ENCODE data around the gene LRRC73.
"Not testable (repeated sequence)": the region's sequence is repeated elsewhere in the genome, so short reads cannot be mapped to it uniquely, and the experiment has no call there.

LRRC73 gene, protein sequence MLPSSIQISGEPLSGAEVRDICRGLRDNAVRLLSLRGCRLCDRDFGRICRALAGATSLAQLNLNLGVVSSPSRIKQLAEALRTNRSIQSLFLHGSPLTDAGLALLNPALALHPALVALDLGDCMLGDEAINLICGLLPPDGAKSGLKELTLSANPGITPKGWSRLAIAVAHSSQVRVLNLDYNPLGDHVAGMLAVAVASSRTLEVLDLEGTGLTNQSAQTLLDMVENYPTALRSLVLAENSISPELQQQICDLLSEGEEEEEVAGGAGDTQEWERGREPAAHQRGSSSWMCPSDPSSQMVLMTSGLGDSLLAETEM

DNA sequence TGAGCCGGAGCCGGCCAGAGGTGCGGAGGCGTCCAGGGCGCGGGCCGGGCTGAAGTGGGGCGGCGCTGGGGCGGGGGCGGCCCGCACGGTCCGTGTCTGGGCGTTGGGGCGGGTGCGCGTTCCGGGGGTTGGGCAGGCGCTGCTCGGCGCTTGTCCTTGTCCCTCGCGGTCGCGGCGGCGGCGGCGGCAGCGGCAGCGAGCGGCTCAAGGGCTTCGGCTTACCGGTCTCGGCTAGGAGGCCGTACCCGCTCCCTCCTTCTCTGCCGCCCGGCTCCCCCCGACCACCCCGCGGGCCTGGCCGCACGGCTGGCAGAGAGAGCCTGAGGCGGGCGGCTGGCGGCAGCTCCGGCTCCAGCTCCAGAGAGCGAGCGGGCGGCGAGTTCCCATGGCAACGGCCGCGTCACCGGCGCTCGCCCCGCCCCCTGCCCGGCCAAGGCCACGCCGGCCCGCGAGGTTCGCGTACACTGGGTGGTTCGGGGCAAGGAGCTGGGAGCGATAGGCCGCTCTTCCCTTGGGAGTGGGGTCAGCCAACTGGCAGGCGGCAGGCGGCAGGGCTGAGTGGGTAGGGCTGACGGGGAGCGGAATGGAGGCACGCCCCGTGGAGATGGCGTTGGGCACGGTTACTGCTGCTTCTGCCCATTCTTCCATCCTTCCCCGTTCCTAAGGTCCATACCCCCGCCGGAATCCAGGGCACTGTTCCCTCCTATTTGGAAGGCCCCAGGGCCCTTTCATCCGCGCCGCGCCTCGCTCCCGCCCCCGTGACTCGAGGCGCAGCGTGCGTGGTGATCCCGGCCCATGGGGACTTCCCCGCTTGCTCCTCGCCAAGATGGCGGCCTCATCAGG lies at the start of gene LRRC73:
Gene LRRC73 (minus strand): TSS at position 363 of the 843 bp plus-strand sequence. CDS start 561 bp downstream, outside the sequence.
- peak; percentile 86 for DNase-seq

DNA sequence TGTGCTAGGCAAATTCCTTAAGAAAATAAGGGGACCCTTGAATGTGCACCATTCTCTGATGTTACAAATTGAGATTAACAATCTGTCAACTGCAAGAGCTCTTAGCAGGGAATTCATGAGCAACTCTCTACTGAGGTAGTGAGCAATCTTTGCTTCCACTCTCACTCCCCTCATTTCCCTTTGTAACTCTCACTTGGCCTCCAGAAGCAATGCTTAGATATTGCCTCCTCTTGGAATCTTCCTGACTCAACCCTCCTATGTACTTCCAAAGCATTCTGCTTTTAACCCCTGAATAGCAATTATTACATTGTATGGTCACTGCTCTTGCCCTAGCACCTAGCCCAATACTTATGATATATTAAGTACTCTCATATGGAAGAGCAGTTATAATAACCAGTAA lies 49.2 kb upstream of the LRRC73 start:
- no peak for DNase-seq

DNA sequence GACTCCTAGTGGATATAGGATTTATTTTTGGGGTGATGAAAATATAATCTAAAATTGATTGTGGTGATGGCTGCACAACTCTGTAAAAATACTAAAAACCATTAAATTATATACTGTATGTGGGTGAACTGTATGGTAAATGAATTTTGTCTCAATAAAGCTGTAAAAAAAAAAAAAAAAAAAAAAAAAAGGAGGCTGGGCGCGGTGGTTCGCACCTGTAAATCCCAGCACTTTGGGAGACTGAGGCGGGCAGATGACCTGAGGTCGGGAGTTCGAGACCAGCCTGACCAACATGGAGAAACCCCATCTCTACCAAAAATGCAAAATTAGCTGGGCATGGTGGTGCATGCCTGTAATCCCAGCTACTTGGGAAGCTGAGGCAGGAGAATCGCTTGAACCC lies 47.5 kb upstream of the LRRC73 start:
- DNase-seq: not testable (repeated sequence)

DNA sequence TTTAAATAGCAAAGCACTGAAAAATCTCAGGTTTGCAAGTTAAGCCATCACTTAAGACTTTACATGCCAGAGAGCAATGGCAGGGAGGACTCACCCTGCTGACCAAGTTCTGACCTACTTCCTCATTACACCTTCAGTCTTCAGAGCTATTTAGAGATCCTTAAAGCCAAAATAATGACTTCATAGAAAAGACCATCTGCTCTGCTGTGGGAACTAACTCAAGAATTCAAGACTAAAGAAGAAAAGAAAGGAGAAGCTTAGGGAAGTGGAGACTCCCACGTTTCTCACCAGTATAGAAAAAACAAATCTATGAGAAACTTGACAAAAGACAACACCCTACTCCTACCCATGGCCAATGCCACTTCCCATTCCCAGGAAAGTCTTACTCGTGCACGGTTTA lies 37.1 kb upstream of the LRRC73 start:
- no peak for DNase-seq

DNA sequence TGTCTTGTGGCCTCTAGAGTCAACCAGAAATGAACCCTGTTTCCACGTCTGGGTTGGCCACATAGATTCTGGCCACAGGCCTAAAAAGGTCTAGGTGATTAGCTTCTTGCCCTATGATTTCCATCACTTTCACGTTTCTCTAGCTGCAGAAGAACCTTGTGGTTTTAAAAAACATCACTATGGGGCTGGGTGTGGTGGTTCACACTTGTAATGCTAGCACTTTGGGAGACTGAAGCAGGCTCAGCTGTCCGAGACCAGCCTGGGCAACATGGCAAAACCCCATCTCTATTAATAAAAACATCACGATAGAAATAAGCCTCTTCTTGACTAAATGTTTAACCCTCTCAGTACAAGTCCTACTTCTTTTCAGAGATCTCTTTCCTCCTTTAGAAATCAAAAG lies 34.3 kb upstream of the LRRC73 start:
- DNase-seq: no peak

DNA sequence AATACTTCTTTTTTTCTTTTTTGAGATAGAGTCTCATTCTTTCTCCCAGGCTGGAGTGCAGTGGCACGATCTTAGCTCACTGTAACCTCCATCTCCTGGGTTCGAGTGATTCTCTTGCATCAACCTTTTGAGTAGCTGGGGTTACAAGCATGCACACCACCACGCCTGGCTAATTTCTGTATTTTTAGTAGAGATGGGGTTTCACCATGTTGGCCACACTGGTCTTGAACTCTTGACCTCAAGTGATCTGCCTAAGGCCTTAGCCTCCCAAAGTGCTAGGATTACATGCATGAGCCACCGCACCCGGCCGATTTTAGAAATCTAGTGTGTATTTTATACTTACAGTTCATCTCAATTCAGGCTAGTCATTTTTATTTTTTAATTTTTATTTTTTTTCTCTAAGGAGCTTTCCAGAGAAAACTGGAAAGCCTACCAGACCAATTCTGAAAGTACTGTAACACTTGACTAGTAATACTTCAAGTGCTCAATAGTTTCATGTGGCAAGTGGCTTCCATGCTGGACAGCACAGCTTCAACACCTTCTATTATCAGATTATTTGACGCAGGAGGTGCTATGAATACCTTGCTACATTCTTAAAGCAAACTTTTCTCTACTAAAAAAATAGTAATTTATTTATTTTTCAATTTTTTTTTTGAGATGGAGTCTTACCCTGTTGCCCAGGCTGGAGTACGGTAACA lies 31.8 kb upstream of the LRRC73 start:
- no peak for DNase-seq

DNA sequence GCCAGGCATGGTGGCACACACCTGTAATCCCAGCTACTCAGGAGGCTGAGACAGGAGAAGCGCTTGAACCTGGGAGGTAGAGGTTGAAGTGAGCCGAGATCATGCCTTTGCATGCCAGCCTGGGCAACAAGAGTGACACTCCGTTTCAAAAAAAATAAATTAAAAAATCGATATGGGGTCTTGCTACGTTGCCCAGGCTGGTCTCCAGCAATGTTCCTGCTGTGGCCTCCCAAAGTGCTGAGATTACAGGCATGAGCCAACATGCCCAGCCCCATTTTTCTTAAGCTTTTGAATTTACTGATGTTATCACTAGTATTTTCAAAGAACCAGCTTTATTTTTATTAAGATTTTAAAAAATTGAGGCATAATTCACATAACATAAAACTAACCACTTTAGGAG lies 30.4 kb upstream of the LRRC73 start:
- no peak for DNase-seq

DNA sequence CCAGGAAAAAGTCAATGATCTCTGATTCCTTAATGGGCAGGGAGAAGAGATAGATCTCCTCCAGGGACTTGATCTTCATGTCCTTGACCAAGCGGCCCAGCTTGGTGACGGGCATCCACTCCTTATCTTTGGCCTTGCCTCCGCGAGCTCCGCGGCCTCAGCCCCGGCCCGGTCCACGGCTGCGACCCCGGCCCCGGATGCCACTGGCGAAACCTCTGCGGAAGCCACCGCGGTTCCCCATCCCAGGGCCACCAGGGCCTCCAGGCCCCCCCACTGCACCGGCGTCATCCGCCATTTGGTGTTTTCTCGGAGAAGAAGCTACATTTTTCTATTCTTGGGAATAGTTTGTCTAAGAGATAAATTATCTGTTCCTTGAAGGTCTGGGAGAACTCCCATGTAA lies 29.3 kb upstream of the LRRC73 start:
- DNase-seq: not testable (repeated sequence)

DNA sequence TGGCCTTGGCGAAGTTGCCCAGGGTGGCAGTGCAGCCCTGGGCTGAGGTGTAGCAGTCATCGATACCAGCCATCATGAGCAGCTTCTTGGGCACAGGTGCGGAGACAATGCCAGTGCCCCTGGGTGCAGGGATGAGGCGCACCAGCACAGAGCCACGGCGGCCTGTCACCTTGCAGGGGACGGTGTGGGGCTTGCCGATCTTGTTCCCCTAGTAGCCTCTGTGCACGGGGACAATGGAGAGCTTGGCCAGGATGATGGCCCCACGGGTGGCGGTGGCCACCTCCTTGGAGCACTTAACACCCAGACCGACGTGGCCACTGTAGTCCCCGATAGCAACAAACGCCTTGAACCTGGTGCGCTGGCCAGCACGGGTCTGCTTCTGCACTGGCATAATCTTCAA lies 28.8 kb upstream of the LRRC73 start:
- DNase-seq: not testable (repeated sequence)

DNA sequence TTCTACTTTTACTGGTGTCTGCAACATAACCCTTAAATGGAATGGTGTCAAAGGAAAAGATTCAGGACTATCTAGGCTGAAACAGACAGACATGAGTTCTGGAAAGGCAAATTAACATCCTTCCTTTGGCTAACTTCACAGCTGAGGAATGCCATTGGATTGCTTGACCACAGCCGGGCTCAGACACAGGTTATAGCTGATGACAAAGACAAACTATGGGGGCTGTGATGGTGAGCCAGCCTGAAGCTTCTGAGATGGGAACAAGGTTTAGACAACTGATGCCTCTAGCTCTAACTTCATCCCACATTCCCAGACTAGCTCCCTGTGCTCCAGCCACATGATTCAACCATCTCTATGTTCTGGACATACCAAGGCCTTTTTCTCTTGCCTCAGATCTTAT lies 22.1 kb upstream of the LRRC73 start:
- no peak for DNase-seq

DNA sequence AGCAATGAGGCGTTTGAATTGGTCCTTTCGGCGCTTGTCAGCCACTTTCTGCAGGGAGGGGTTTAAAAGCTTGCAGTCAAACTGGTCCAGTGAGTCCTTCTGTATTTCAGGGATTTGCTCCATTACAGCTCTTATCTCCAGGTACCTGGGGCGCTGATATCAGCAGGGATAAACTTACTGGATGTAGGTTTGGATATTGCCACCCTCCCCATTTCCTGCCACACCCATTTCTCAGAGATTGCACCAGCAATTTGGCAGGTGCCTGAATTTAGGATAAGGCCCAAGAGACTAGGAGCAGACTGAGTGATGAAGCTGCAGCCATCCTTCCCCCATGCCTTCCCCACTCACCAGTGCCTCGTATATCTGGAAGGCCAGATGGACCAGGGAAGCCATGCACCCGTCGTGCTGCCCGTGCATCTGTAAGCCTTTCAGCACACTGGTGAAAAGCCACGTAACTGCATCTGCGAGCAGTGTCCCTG lies 14.4 kb upstream of the LRRC73 start:
- no peak for DNase-seq

DNA sequence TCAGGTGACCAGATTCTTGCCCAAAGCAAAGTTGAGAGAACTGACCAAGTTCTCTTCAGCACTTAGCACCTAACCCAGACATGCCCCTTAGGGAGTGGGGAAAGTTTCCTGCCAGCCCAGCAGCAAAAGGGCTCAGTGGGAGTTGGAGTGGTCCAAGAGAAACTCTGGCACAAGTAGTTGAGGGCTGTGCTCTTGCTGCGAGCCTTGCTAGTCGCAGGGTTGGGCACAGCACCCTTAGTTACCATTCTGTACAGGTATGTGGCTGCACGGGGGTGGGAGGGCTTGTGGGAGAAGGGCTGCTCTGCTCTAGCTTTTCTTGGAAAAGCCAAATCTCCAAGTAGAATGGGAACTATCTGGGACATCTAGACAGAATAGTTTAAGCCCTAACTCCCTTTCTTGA lies 13.1 kb upstream of the LRRC73 start:
- no peak for DNase-seq

DNA sequence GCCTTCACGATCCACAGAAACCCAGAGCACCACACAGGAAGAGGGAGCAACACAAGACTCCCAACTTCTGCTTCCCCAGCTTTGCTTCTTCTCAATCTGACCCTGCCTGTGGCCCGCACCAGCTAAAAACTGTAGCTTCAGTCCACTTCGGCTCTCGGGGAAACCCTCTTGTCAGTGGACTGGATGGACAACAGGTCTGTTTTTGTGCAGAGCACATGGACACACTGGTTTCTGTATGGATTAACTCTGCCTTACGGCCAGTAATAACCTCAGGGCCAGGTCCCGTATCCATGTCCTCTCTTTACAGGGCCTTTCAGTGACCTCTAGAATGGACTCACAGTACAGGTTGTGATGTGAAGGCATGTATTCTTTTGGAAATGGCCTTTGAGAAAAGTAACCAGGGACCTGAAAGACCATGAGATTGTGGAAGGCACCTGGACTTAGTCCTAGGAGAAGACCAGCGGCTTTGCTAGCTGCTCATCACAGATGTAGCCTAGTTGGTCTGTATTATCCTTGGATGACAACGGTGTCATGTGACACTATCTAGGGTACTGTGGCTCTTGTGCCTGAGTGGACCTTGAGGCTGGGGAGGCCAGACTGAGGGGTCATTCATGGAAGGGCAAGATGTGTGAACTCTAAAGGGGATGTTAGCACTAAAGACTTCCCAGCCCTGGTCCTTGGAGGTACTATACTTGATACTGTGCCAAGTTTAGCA lies 12.6 kb upstream of the LRRC73 start:
- no peak for DNase-seq

DNA sequence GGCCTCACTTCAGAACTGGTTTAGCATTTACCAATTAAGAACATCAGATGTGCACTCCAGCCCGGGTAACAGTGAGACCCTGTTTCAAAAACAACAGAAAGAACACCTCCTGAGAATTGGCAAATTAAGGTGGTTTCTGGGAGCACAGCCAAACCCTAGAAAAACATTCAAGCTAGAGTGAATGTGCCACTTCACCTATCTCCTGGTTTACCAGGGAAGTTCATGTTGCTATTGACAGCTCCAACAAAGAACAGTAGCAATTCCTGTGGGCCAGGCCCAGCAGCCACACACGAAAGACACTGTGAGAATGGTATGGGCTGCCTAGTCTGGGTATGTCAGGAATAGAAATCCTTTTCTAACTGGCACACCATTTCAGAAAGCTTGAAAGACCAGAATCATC lies 11.7 kb upstream of the LRRC73 start:
- DNase-seq: no peak

DNA sequence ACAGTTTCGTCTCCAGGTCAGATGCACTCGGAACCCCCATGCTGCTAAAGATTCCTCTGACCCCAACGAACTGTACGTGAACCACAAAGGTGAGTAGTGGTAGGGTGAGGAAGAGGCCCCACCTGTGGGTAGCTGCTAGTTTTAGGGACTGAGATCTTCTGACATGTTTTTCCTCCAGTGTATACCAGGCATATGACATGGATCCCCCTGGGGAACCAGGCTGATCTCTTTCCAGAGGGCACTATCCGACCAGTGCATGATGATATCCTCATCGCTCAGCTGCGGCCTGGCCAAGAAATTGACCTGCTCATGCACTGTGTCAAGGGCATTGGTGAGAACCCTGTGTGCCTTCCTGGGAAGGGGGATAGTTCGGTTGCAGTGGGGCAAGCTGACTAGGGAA lies 10.0 kb upstream of the LRRC73 start:
- no peak for DNase-seq

DNA sequence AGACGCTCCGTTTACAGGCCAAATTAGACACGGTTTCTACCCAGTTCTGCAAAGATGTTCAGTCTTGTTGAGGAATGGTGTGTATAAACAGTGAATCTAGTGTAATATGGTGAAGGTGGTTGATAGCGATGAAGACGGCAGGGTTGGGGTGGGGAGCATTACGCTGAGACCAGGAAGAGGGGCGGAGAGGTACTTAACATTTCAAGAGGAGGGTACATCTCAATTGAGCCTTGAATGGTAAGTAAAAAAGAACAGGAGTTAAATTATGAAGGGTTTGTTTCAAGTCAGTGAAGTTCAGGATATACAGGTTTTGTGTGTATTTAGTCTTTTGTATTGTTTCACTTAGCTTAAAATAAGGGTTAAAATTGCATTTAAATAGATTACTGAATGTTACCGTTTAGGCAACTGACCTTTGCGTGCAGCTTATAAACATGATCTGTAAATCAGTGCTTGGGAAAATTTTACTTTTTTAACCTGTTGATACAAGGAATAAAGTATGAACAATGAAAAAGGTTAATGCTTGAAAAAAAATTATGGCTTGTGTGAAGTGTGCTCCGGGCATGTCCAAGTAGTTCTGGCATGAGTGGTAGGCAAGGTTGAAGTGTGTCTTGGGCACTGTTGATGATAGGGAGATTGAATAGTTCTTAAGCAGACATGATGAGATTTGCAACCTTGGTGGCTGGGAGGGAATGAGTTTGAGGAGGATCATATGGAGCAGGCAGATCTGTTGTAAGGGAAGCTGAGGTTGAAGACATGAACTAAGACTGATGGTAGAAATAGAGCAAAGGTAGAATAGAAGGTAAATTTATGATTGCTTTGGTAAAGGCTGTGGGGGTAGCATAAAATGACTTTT lies 7.6 kb upstream of the LRRC73 start:
- DNase-seq: no peak

DNA sequence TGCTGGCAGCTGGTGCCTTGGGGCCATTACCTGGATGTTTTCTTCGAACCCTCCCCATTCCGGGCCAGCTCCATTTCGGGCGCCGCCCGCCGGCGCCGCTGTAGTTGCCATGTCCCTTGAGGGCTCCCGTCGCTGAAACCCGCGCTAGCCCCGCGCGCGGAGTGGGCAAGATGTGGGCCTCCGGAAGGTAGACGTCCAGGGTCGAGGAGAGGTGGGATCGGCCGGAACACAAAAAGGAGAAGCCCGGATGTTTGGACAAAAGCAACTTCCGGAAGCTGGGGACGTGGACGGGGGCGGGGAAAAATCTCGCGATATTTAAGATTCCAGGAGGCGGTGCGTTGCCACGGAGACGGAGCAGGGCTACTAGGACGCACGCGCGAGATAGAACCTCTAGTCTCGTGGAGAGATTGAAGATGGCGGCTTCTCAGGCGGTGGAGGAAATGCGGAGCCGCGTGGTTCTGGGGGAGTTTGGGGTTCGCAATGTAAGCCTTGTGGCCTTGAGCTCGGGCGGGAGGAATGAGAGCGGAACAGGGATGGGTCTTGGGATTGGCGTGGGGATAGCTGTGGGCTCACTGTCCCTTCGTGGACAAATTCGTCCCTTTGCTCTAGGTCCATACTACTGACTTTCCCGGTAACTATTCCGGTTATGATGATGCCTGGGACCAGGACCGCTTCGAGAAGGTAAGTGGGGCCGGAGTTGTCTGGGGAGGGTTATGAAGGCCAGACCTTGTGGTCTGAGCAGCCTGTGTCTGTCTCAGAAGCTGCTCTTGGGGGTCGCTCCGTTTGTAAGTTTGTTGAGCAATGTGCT lies 6.8 kb upstream of the LRRC73 start, which contains the start of the genes POLR1C and YIPF3:
Gene POLR1C (plus strand): TSS at position 393 of the 808 bp plus-strand sequence. CDS start 21 bp downstream, at position 414.
Gene YIPF3 (minus strand): TSS at position 230 of the 808 bp plus-strand sequence. CDS start 119 bp downstream, at position 111.
- DNase-seq: peak; percentile 97

DNA sequence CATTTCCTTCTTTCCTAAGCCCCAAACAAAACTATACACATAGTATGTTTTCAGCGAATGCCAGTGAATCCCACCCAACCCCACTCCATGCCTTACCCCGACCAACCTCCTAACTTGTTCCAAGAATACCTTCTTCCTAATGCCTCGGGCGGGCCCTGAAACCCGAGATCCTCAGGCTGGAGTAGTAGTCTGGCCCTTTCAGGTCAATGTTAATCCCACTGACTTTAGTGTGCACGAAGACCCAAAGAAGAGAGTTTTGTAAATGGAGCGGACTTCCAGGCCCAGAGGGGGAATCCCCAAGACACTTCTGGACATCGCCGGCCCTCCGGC lies 6.2 kb upstream of the LRRC73 start:
- DNase-seq: no peak

DNA sequence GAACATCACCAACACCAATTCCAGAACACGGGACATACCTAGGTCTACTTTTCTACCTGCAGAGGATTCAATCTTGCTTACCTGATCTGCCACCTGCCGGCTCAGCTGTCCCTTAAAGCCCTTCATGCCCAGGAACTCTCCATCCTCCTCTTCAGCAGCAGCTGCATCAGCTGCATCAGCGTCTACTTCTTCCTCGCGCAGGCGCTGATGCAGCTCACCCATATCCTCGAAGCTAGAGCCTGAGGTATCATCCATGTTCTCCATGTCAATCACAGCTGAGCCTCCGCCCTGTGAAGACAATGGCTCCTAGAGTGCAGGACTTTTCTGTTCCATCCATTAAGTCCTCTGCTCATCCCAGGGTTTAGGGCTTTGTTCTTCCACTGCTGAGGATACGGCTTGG lies 5.7 kb upstream of the LRRC73 start:
- DNase-seq: no peak

DNA sequence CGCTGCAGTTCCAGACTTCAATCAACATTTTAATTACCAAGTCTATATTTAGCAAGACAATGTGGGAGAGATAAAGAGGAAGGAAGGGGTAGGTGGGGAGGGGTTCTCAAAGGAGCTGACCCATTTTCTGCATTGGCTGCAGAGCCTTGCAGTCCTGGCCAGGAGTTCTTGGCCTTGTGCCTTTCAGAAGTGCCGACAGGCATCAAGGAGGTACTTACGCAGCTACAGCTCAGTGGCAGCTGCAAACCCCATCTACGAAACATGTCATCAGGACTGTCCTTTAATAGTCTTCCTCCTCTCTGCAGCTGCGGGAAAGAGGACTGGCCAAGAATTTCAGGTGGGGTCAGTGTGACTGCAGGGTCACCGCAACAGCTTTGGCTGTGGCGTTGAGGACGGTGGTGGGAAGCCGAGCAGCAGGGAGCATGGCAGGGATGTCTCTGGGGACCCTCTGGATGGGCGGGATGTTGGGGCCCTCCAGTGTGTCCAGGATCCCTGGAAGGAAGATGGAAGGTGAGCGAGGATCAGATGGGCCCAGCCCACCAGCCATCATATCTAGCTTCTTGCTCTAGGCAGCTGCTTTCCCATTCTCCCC lies 1.8 kb upstream of the LRRC73 start:
- DNase-seq: no peak

DNA sequence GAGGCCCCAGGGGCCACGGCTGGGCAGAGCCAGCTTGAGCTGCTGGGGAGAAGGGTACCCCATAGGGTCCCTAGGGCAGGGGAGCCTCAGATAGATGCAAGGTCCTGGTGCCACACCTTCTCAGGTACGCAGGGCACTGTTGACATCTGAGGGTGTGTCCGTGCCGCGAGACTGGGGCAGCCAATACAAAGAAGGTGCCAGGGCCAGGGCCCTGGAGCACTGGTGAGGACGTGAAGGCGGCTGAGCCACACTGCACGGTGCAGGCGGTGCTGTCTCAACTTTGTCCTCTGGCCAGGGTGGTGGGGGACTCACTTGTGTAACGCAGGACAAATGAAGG lies 649 bp upstream of the LRRC73 start:
- no peak for DNase-seq
